ENCODE data around the gene TMEM150B.
"Not testable (repeated sequence)": the region's sequence is repeated elsewhere in the genome, so short reads cannot be mapped to it uniquely, and the experiment has no call there.

- TF ChIP-seq CTCF (IDR thresholded peaks at IDR 0.05; ENCODE audit: insufficient read depth, low read depth, low read length); EZH2 (IDR thresholded peaks at IDR 0.05; ENCODE audit: insufficient read depth, low read length): not testable (repeated sequence)
These were observed 3.7 kb upstream of the TMEM150B start for GRCh38 chr19:55328774-55329318.

Data from astrocyte (in vitro differentiated cells and primary cell).